Prostate gland (tissue), 2 donors: ENCODE results near the gene MRM2. TPM values are rescaled to one million over a fixed set of nuclear protein-coding genes. Genes with fewer than 3 reads are reported as not detected.
"Not testable (repeated sequence)": the region's sequence is repeated elsewhere in the genome, so short reads cannot be mapped to it uniquely, and the experiment has no call there.

ENCODE experiments used
- DNase-seq: peaks from one replicate; pipeline ENCODE4 v3.0.0-alpha.2; 2019; ENCODE audit warnings: low spot score
- H3K27ac ChIP-seq, 2 donors: fragments of 200-600 bp; sonication (generic); 2 replicates each; pipeline ENCODE4 v1.5.1; 2017 to 2019
- H3K27me3 ChIP-seq: fragments of 200-600 bp; sonication (generic); replicated peaks from 2 replicates; pipeline ENCODE4 v1.5.1; 2019; ENCODE audit not compliant: insufficient read depth
- H3K36me3 ChIP-seq, 2 donors: fragments of 200-600 bp; sonication (generic); 1 replicate in 1 of 2; 2 replicates in 1 of 2; pipeline versions ENCODE4 v1.5.1 to v1.8.1; 2017 to 2019
- H3K4me1 ChIP-seq: fragments of 200-600 bp; sonication (generic); replicated peaks from 2 replicates; pipeline ENCODE4 v1.5.1; 2019
- H3K4me3 ChIP-seq, 2 donors: fragments of 200-600 bp; sonication (generic); 2 replicates each; pipeline ENCODE4 v1.5.1; 2017 to 2019
- H3K9me3 ChIP-seq: fragments of 200-600 bp; sonication (generic); 2 replicates; pipeline ENCODE4 v1.5.1; 2017
- CTCF ChIP-seq, 4 experiments: fragments of 200-600 bp in 2 of 4; fragments of 450-650 bp in 2 of 4; sonication (generic) in 2 of 4; IDR thresholded peaks; 1 replicate in 3 of 4; 2 replicates in 1 of 4; pipeline ENCODE4 v1.5.1; 2016 to 2019; ENCODE audit warnings: antibody characterized with exemption in 4 of 4, mild to moderate bottlenecking in 2 of 4, moderate library complexity in 2 of 4
- POLR2A ChIP-seq: fragments of 450-650 bp; IDR thresholded peaks from one replicate; pipeline ENCODE4 v1.6.1; 2016; ENCODE audit warnings: antibody characterized with exemption, mild to moderate bottlenecking
- POLR2AphosphoS5 ChIP-seq: sonication (generic); formaldehyde crosslinking; IDR thresholded peaks from one replicate; pipeline ENCODE4 v1.6.1; 2017; ENCODE audit warnings: antibody characterized with exemption
- WGBS: methylation state at CpG from one replicate; pipeline ENCODE4 v1.1.5; 2018; 5-methylcytosine and 5-hydroxymethylcytosine counted together
- intact Hi-C: fragments of 100-400 bp; cut with DNase I; formaldehyde crosslinking; loops from one replicate; pipeline ENCODE4 v1.14.2; 2022
- total RNA-seq, 2 donors: library from RNA; depleted of rRNA; stranded (reverse); fragments of >200 nt; gene quantifications; one replicate each; pipeline ENCODE4 v1.1.0, GENCODE V29; 2016

Gene MRM2
- total RNA-seq, 2 donors from 2014 or later = 21.8 to 23.0 TPM

- 85% methylated on average over 8 of the region's 8 CpGs for WGBS
- intact Hi-C loops = no loop called here
- H3K27ac ChIP-seq = no peak overlapping the region
Measured at GRCh38 chr7:2270495-2270894, 28.5 kb upstream of the MRM2 start.

GRCh38 chr7:2269991-2270460, 28.0 kb upstream of the MRM2 start:
- no peaks in the 10 kb centered on the region for H3K9me3 ChIP-seq
- no peak overlapping the region for H3K27ac ChIP-seq

More at GRCh38 chr7:2270495-2270894, 28.5 kb upstream of the MRM2 start:
- TF ChIP-seq POLR2A (no peak), POLR2AphosphoS5 (no peak), CTCF (IDR thresholded peaks at IDR 0.05) (no peak)
- no peak for DNase-seq
- H3K36me3 ChIP-seq = no peaks in the 10 kb centered on the region
- H3K4me1 ChIP-seq = no peaks in the 10 kb centered on the region
- H3K4me3 ChIP-seq = no peak overlapping the region
- no peaks in the 10 kb centered on the region for H3K27me3 ChIP-seq
- no peaks in the 10 kb centered on the region for H3K9me3 ChIP-seq

DNA sequence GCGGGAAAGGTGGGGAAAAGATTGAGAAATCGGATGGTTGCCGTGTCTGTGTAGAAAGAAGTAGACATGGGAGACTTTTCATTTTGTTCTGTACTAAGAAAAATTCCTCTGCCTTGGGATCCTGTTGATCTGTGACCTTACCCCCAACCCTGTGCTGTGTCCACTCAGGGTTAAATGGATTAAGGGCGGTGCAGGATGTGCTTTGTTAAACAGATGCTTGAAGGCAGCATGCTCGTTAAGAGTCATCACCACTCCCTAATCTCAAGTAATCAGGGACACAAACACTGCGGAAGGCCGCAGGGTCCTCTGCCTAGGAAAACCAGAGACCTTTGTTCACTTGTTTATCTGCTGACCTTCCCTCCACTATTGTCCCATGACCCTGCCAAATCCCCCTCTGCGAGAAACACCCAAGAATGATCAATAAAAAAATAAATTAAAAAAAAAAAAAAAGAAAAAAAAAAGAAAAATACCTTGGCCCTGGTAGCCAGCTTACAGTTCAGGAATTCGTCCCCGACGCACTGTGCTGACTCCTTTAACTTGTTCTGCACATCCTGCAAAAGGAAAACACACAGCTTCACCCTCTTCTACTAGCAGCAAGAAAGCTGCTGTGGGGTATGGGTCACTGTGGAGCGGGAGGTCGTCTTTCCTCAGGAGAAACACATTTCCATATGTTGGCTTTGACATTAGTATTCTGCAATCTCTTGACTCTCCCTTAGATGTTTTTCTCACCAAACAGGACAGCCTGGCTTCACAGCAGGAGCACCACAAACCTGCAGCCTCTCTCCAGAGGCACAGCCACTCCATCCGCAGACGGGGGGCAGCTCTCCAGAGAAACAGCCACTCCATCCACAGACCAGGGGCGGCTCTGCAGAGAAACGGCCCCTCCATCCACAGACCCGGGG, 27.3 kb upstream of the MRM2 start:
- H3K4me3 ChIP-seq, H3K9me3 ChIP-seq, intact Hi-C loops, DNase-seq, H3K27ac ChIP-seq, H3K36me3 ChIP-seq, H3K27me3 ChIP-seq, H3K4me1 ChIP-seq: not testable (repeated sequence)
- WGBS = 60% methylated on average over 17 of the region's 18 CpGs

More at GRCh38 chr7:2269991-2270460, 28.0 kb upstream of the MRM2 start:
- 83% methylated on average over 10 of the region's 10 CpGs for WGBS
- Histone ChIP-seq H3K27me3 (no peaks in the 10 kb centered on the region), H3K4me1 (no peaks in the 10 kb centered on the region), H3K4me3 (no peak overlapping the region), H3K36me3 (no peaks in the 10 kb centered on the region)
- TF ChIP-seq POLR2AphosphoS5 (no peak), CTCF (IDR thresholded peaks at IDR 0.05) (no peak), POLR2A (no peak)
- intact Hi-C loops = no loop called here
- DNase-seq = no peak

GRCh38 chr7:2266911-2267310, 24.9 kb upstream of the MRM2 start:
- H3K4me1 ChIP-seq = no peaks in the 10 kb centered on the region
- whole genome bisulfite sequencing = 73% methylated on average over 10 of the region's 10 CpGs
- H3K27me3 ChIP-seq = no peaks in the 10 kb centered on the region
- H3K9me3 ChIP-seq = no peaks in the 10 kb centered on the region
- H3K36me3 ChIP-seq = no peaks in the 10 kb centered on the region
- H3K4me3 ChIP-seq = no peak overlapping the region
- intact Hi-C loops = no loop called here
- H3K27ac ChIP-seq = no peak overlapping the region
- no peak for DNase-seq
- TF ChIP-seq CTCF (IDR thresholded peaks at IDR 0.05) = no peak
- TF ChIP-seq POLR2AphosphoS5 = no peak

GRCh38 chr7:2264158-2264557, 22.2 kb upstream of the MRM2 start:
- no peaks in the 10 kb centered on the region for H3K36me3 ChIP-seq
- H3K4me3 ChIP-seq = no peak overlapping the region
- intact Hi-C loops = no loop called here
- H3K27ac ChIP-seq = no peak overlapping the region
- H3K4me1 ChIP-seq = no peaks in the 10 kb centered on the region
- 95% methylated on average over 23 of the region's 23 CpGs for WGBS
- no peaks in the 10 kb centered on the region for H3K27me3 ChIP-seq
- H3K9me3 ChIP-seq = no peaks in the 10 kb centered on the region
- no peak for DNase-seq
- TF ChIP-seq CTCF (IDR thresholded peaks at IDR 0.05) (no peak), POLR2AphosphoS5 (no peak), POLR2A (no peak)
